Caco-2 (cell line): ENCODE results near the gene ABCB1. TPM values are rescaled to one million over a fixed set of nuclear protein-coding genes. Genes with fewer than 3 reads are reported as not detected.
A peak's percentile ranks its signal among the peaks of the same experiment; 100 is the strongest.

ENCODE experiments used
- BruUV-seq: library from RNA; stranded (reverse); fragments of 400-500 nt; replicated peaks from 2 replicates; lab custom pipeline; 2021; lab: Mats Ljungman, UMichigan
- CTCF ChIA-PET: fragments of 300-600 bp; sonication (Branson Sonifier 250); formaldehyde crosslinking; loops from one replicate; lab custom pipeline; 2022; ENCODE audit warnings: antibody characterized with exemption; lab: Charles Lee
- POLR2A ChIA-PET: fragments of 300-600 bp; sonication (Branson Sonifier 250); formaldehyde crosslinking; loops from one replicate; lab custom pipeline; 2022; ENCODE audit warnings: antibody characterized with exemption; lab: Charles Lee
- DNase-seq, 2 experiments: peaks; one replicate each; pipeline versions ENCODE4 v3.0.0 to v3.0.0-alpha.2; 2020 to 2022
- H3K27me3 ChIP-seq: replicated peaks from 2 replicates; pipeline ENCODE4 v1.6.0; 2011; ENCODE audit warnings: low read length; ENCODE audit not compliant: control insufficient read depth, insufficient read depth
- H3K36me3 ChIP-seq: 2 replicates; pipeline ENCODE4 v1.5.1; 2011; ENCODE audit warnings: low read length; ENCODE audit not compliant: control insufficient read depth, insufficient read depth
- H3K4me1 ChIP-seq: fragments of 250-450 bp; sonication (Bioruptor Pico); 2 replicates; pipeline ENCODE4 v1.5.1; 2020; ENCODE audit warnings: mild to moderate bottlenecking
- H3K4me3 ChIP-seq: 2 replicates; pipeline ENCODE4 v1.5.1; 2011; ENCODE audit warnings: low read depth, mild to moderate bottlenecking, control low read depth, low read length
- H3K9me3 ChIP-seq: fragments of 250-450 bp; sonication (Bioruptor Pico); 2 replicates; pipeline ENCODE4 v1.5.1; 2020; ENCODE audit warnings: mild to moderate bottlenecking, moderate library complexity
- H3K27ac Mint-ChIP-seq: one replicate; pipeline ENCODE4 v1.8.0; 2022; ENCODE audit warnings: mixed read lengths; ENCODE audit not compliant: unreplicated experiment
- H3K27me3 Mint-ChIP-seq: one replicate; pipeline ENCODE4 v1.8.0; 2022; ENCODE audit warnings: mixed read lengths; ENCODE audit not compliant: insufficient read depth, unreplicated experiment
- H3K36me3 Mint-ChIP-seq: one replicate; pipeline ENCODE4 v1.8.0; 2022; ENCODE audit warnings: mild to moderate bottlenecking, mixed read lengths; ENCODE audit not compliant: insufficient read depth, unreplicated experiment
- H3K4me1 Mint-ChIP-seq: one replicate; pipeline ENCODE4 v1.8.0; 2022; ENCODE audit warnings: low read depth, mixed read lengths; ENCODE audit not compliant: unreplicated experiment
- H3K4me3 Mint-ChIP-seq: one replicate; pipeline ENCODE4 v1.8.0; 2022; ENCODE audit warnings: mild to moderate bottlenecking, moderate library complexity, mixed read lengths; ENCODE audit not compliant: unreplicated experiment
- H3K9me3 Mint-ChIP-seq: one replicate; pipeline ENCODE4 v1.8.0; 2022; ENCODE audit warnings: mixed read lengths; ENCODE audit not compliant: unreplicated experiment
- CTCF ChIP-seq, 2 experiments: fragments of 200-600 bp in 1 of 2; IDR thresholded peaks; 1 replicate in 1 of 2; 2 replicates in 1 of 2; pipeline versions ENCODE4 v1.5.1 to v1.8.0; 2011 to 2022; ENCODE audit warnings: antibody characterized with exemption in 1 of 2, control low read depth in 1 of 2, inconsistent platforms in 1 of 2, low read depth in 1 of 2, low read length in 1 of 2, mild to moderate bottlenecking in 1 of 2, moderate library complexity in 1 of 2; ENCODE audit not compliant: insufficient read depth in 1 of 2, severe bottlenecking in 1 of 2, unreplicated experiment in 1 of 2
- intact Hi-C: fragments of 100-400 bp; cut with micrococcal nuclease; formaldehyde crosslinking; loops from one replicate; pipeline ENCODE4 v1.10.0; 2022; ENCODE audit not compliant: unreplicated experiment
- total RNA-seq: library from RNA; stranded (reverse); gene quantifications from 2 replicates; pipeline ENCODE4 v1.2.3, GENCODE V29; 2022

ABCB1 gene
- total RNA-seq, 1 experiment from 2014 or later: 34.6 TPM

GRCh38 chr7:87599336-87599735 is 1.3 kb downstream of the ABCB1 start:
- ChIA-PET POLR2A (no interaction called here), CTCF (no interaction called here)
- H3K27ac Mint-ChIP-seq: no peak overlapping the region
- peaks cover 18% of the 10 kb centered on the region for H3K4me1 Mint-ChIP-seq
- H3K27me3 Mint-ChIP-seq: peaks cover 19% of the 10 kb centered on the region
- H3K9me3 ChIP-seq: no peaks in the 10 kb centered on the region
- no peaks in the 10 kb centered on the region for H3K27me3 ChIP-seq
- H3K4me3 Mint-ChIP-seq: peak overlapping the region; percentile 58
- TF ChIP-seq CTCF (IDR thresholded peaks at IDR 0.05; ENCODE audit: insufficient read depth in 1 of 2, low read depth in 1 of 2, low read length in 1 of 2, severe bottlenecking in 1 of 2, unreplicated experiment in 1 of 2): no peak
- H3K36me3 ChIP-seq: no peaks in the 10 kb centered on the region
- peak; percentile 13 to 47 for DNase-seq
- no peak overlapping the region for H3K4me3 ChIP-seq
- no peaks in the 10 kb centered on the region for H3K36me3 Mint-ChIP-seq
- TSS peak; percentile 34 for BruUV-seq
- peaks cover 16% of the 10 kb centered on the region for H3K4me1 ChIP-seq
- H3K9me3 Mint-ChIP-seq: no peaks in the 10 kb centered on the region
- intact Hi-C loops: no loop called here

GRCh38 chr7:87598234-87599009 is 2.3 kb downstream of the ABCB1 start:
- Histone ChIP-seq H3K4me3 (no peak overlapping the region), H3K36me3 (no peaks in the 10 kb centered on the region), H3K9me3 (no peaks in the 10 kb centered on the region), H3K4me1 (peaks cover 7% of the 10 kb centered on the region), H3K27me3 (no peaks in the 10 kb centered on the region)
- no peak overlapping the region for H3K27ac Mint-ChIP-seq
- CTCF ChIA-PET: no interaction called here
- H3K9me3 Mint-ChIP-seq: no peaks in the 10 kb centered on the region
- TF ChIP-seq CTCF (IDR thresholded peaks at IDR 0.05; ENCODE audit: insufficient read depth in 1 of 2, low read depth in 1 of 2, low read length in 1 of 2, severe bottlenecking in 1 of 2, unreplicated experiment in 1 of 2): no peak
- BruUV-seq: no TSS peak
- no peak overlapping the region for H3K4me3 Mint-ChIP-seq
- H3K4me1 Mint-ChIP-seq: peaks cover 9% of the 10 kb centered on the region
- peaks cover 19% of the 10 kb centered on the region for H3K27me3 Mint-ChIP-seq
- POLR2A ChIA-PET: no interaction called here
- no peak for DNase-seq
- no peaks in the 10 kb centered on the region for H3K36me3 Mint-ChIP-seq
- intact Hi-C loops: no loop called here

- no peaks in the 10 kb centered on the region; the same call in 1 of the 2 replicates for H3K27me3 ChIP-seq
- ChIA-PET POLR2A (no interaction called here), CTCF (no interaction called here)
- H3K36me3 ChIP-seq: no peaks in the 10 kb centered on the region
- no peaks in the 10 kb centered on the region for H3K9me3 ChIP-seq
- peaks cover 13% of the 10 kb centered on the region for H3K4me1 ChIP-seq
- no peaks in the 10 kb centered on the region for H3K4me1 Mint-ChIP-seq
- no peak for DNase-seq
- BruUV-seq: no TSS peak
- H3K36me3 Mint-ChIP-seq: no peaks in the 10 kb centered on the region
- no peak overlapping the region for H3K27ac Mint-ChIP-seq
- H3K27me3 Mint-ChIP-seq: peaks cover 13% of the 10 kb centered on the region
- intact Hi-C loops: no loop called here
- H3K4me3 ChIP-seq: no peak overlapping the region
- H3K9me3 Mint-ChIP-seq: no peaks in the 10 kb centered on the region
- no peak overlapping the region for H3K4me3 Mint-ChIP-seq
- no peak for TF ChIP-seq CTCF (IDR thresholded peaks at IDR 0.05; ENCODE audit: insufficient read depth in 1 of 2, low read depth in 1 of 2, low read length in 1 of 2, severe bottlenecking in 1 of 2, unreplicated experiment in 1 of 2)
Observed at GRCh38 chr7:87596696-87597095, 4.0 kb downstream of the ABCB1 start.
